ENCODE results near the gene MAGEB17. TPM values are rescaled to one million over a fixed set of nuclear protein-coding genes. Genes with fewer than 3 reads are reported as not detected.

Gene MAGEB17
- total RNA-seq, 2 experiments from 2014 or later = not detected

GRCh38 chrX:16185725-16186136 is 18.4 kb downstream of the MAGEB17 start:
- ATAC-seq = peak; percentile 96
- intact Hi-C loops (cut with micrococcal nuclease) = no loop called here
- POLR2A ChIA-PET = no interaction called here

GRCh38 chrX:16186380-16187007 is 19.2 kb downstream of the MAGEB17 start:
- CTCF ChIA-PET = no interaction called here

More at GRCh38 chrX:16185725-16186136, 18.4 kb downstream of the MAGEB17 start:
- Mint-ChIP-seq H3K27me3 (no peaks in the 10 kb centered on the region), H3K36me3 (ENCODE audit: low read depth) (no peaks in the 10 kb centered on the region), H3K4me3 (no peak overlapping the region), H3K4me1 (ENCODE audit: low read depth) (peaks cover 10% of the 10 kb centered on the region), H3K9me3 (no peaks in the 10 kb centered on the region), H3K27ac (no peak overlapping the region)
- no peak for TF ChIP-seq CTCF (IDR thresholded peaks at IDR 0.05)
- peak; percentile 10 for DNase-seq
- CTCF ChIA-PET = no interaction called here

GRCh38 chrX:16187024-16187760 is 19.9 kb downstream of the MAGEB17 start:
- TF ChIP-seq CTCF (IDR thresholded peaks at IDR 0.05) = no peak
- DNase-seq = no peak
- POLR2A ChIA-PET = no interaction called here
- H3K4me3 Mint-ChIP-seq = no peak overlapping the region
- no peak overlapping the region for H3K27ac Mint-ChIP-seq
- CTCF ChIA-PET = no interaction called here
- intact Hi-C loops (cut with micrococcal nuclease) = no loop called here
- ATAC-seq = no peak
- H3K4me1 Mint-ChIP-seq (ENCODE audit: low read depth) = peaks cover 10% of the 10 kb centered on the region
- no peaks in the 10 kb centered on the region for H3K27me3 Mint-ChIP-seq
- H3K36me3 Mint-ChIP-seq (ENCODE audit: low read depth) = no peaks in the 10 kb centered on the region
- no peaks in the 10 kb centered on the region for H3K9me3 Mint-ChIP-seq

More at GRCh38 chrX:16186380-16187007, 19.2 kb downstream of the MAGEB17 start:
- DNase-seq (no peak), ATAC-seq (no peak)
- intact Hi-C loops (cut with micrococcal nuclease) = no loop called here
- no peak overlapping the region for H3K4me3 Mint-ChIP-seq
- no peak overlapping the region for H3K27ac Mint-ChIP-seq
- no peaks in the 10 kb centered on the region for H3K27me3 Mint-ChIP-seq
- H3K36me3 Mint-ChIP-seq (ENCODE audit: low read depth) = no peaks in the 10 kb centered on the region
- POLR2A ChIA-PET = no interaction called here
- H3K9me3 Mint-ChIP-seq = no peaks in the 10 kb centered on the region
- H3K4me1 Mint-ChIP-seq (ENCODE audit: low read depth) = peaks cover 10% of the 10 kb centered on the region
- TF ChIP-seq CTCF (IDR thresholded peaks at IDR 0.05) = no peak

GRCh38 chrX:16188687-16189086 is 21.4 kb downstream of the MAGEB17 start:
- TF ChIP-seq CTCF (IDR thresholded peaks at IDR 0.05) = no peak
- CTCF ChIA-PET = no interaction called here

GRCh38 chrX:16191605-16192004 is 24.3 kb downstream of the MAGEB17 start:
- ATAC-seq (no peak), DNase-seq (no peak)
- TF ChIP-seq CTCF (IDR thresholded peaks at IDR 0.05) = no peak
- H3K4me3 Mint-ChIP-seq = no peak overlapping the region
- CTCF ChIA-PET = no interaction called here
- no peak overlapping the region for H3K27ac Mint-ChIP-seq
- no peaks in the 10 kb centered on the region for H3K9me3 Mint-ChIP-seq
- POLR2A ChIA-PET = no interaction called here
- intact Hi-C loops (cut with micrococcal nuclease) = no loop called here
- no peaks in the 10 kb centered on the region for H3K36me3 Mint-ChIP-seq (ENCODE audit: low read depth)
- no peaks in the 10 kb centered on the region for H3K4me1 Mint-ChIP-seq (ENCODE audit: low read depth)
- H3K27me3 Mint-ChIP-seq = no peaks in the 10 kb centered on the region

More at GRCh38 chrX:16188687-16189086, 21.4 kb downstream of the MAGEB17 start:
- H3K36me3 Mint-ChIP-seq (ENCODE audit: low read depth) = no peaks in the 10 kb centered on the region
- ATAC-seq (no peak), DNase-seq (no peak)
- peaks cover 10% of the 10 kb centered on the region for H3K4me1 Mint-ChIP-seq (ENCODE audit: low read depth)
- intact Hi-C loops (cut with micrococcal nuclease) = no loop called here
- no peaks in the 10 kb centered on the region for H3K9me3 Mint-ChIP-seq
- H3K27me3 Mint-ChIP-seq = no peaks in the 10 kb centered on the region
- POLR2A ChIA-PET = no interaction called here
- no peak overlapping the region for H3K27ac Mint-ChIP-seq
- no peak overlapping the region for H3K4me3 Mint-ChIP-seq

Measured in activated CD8-positive, alpha-beta T cell treated with anti-CD3 and anti-CD28 coated beads for 36 hours (primary cell).